ENCODE data around the gene SUMF2. TPM values are rescaled to one million over a fixed set of nuclear protein-coding genes. Genes with fewer than 3 reads are reported as not detected.

The SUMF2 gene
- total RNA-seq, 1 donor from 2014 or later = 87.8 TPM

- Histone ChIP-seq H2AFZ (ENCODE audit: low read depth, low read length) (no peak overlapping the region), H3K4me3 (ENCODE audit: insufficient read depth, low read depth, low read length) (no peak overlapping the region), H4K20me1 (ENCODE audit: insufficient read depth, low read length) (no peaks in the 10 kb centered on the region), H3K4me1 (ENCODE audit: insufficient read depth, low read length) (no peaks in the 10 kb centered on the region), H3K9me3 (ENCODE audit: insufficient read depth, low read depth, low read length) (no peaks in the 10 kb centered on the region), H3K36me3 (ENCODE audit: insufficient read depth, low read length) (peaks cover 2% of the 10 kb centered on the region), H3K27ac (ENCODE audit: low read depth, low read length) (no peak overlapping the region), H3K79me2 (ENCODE audit: insufficient read depth, low read length) (no peaks in the 10 kb centered on the region), H3K9ac (ENCODE audit: low read length) (no peak overlapping the region), H3K4me2 (ENCODE audit: low read length) (no peak overlapping the region), H3K27me3 (ENCODE audit: insufficient read depth, low read length) (no peaks in the 10 kb centered on the region)
- TF ChIP-seq CTCF (IDR thresholded peaks at IDR 0.05; ENCODE audit: insufficient read depth, low read depth, low read length) (no peak), EZH2 (IDR thresholded peaks at IDR 0.05; ENCODE audit: insufficient read depth, low read length) (no peak)
- Mint-ChIP-seq H3K27me3 (ENCODE audit: low read depth, unreplicated experiment) (no peaks in the 10 kb centered on the region), H3K4me1 (ENCODE audit: low read depth, unreplicated experiment) (peaks cover 2% of the 10 kb centered on the region), H3K36me3 (ENCODE audit: low read depth, unreplicated experiment) (peaks cover 18% of the 10 kb centered on the region), H3K9me3 (ENCODE audit: unreplicated experiment) (no peaks in the 10 kb centered on the region), H3K27ac (ENCODE audit: unreplicated experiment) (no peak overlapping the region), H3K4me3 (ENCODE audit: unreplicated experiment) (no peak overlapping the region)
- FAIRE-seq (no peak), DNase-seq (ENCODE audit: low read depth) (no peak)
Measured at GRCh38 chr7:56023500-56023899, 40.6 kb upstream of the SUMF2 start.

- Mint-ChIP-seq H3K36me3 (ENCODE audit: low read depth, unreplicated experiment) (peaks cover 14% of the 10 kb centered on the region), H3K27me3 (ENCODE audit: low read depth, unreplicated experiment) (no peaks in the 10 kb centered on the region), H3K4me1 (ENCODE audit: low read depth, unreplicated experiment) (peaks cover 9% of the 10 kb centered on the region), H3K4me3 (ENCODE audit: unreplicated experiment) (no peak overlapping the region), H3K9me3 (ENCODE audit: unreplicated experiment) (no peaks in the 10 kb centered on the region), H3K27ac (ENCODE audit: unreplicated experiment) (no peak overlapping the region)
- Histone ChIP-seq H3K27ac (ENCODE audit: low read depth, low read length) (no peak overlapping the region), H3K4me3 (ENCODE audit: insufficient read depth, low read depth, low read length) (no peak overlapping the region), H3K9me3 (ENCODE audit: insufficient read depth, low read depth, low read length) (no peaks in the 10 kb centered on the region), H3K4me1 (ENCODE audit: insufficient read depth, low read length) (peaks cover 5% of the 10 kb centered on the region), H3K36me3 (ENCODE audit: insufficient read depth, low read length) (no peaks in the 10 kb centered on the region), H4K20me1 (ENCODE audit: insufficient read depth, low read length) (no peaks in the 10 kb centered on the region), H3K79me2 (ENCODE audit: insufficient read depth, low read length) (no peaks in the 10 kb centered on the region), H3K9ac (ENCODE audit: low read length) (no peak overlapping the region), H2AFZ (ENCODE audit: low read depth, low read length) (no peak overlapping the region), H3K4me2 (ENCODE audit: low read length) (no peak overlapping the region), H3K27me3 (ENCODE audit: insufficient read depth, low read length) (no peaks in the 10 kb centered on the region)
- DNase-seq (ENCODE audit: low read depth) = no peak
- no peak for FAIRE-seq
- no peak for TF ChIP-seq CTCF (IDR thresholded peaks at IDR 0.05; ENCODE audit: insufficient read depth, low read depth, low read length)
- no peak for TF ChIP-seq EZH2 (IDR thresholded peaks at IDR 0.05; ENCODE audit: insufficient read depth, low read length)
Measured at GRCh38 chr7:56026538-56026937, 37.5 kb upstream of the SUMF2 start.

GRCh38 chr7:56028942-56029630 lies 35.0 kb upstream of the SUMF2 start:
- no peaks in the 10 kb centered on the region for H3K9me3 Mint-ChIP-seq (ENCODE audit: unreplicated experiment)

More at GRCh38 chr7:56028942-56029630, 35.0 kb upstream of the SUMF2 start:
- Histone ChIP-seq H3K36me3 (ENCODE audit: insufficient read depth, low read length) (no peaks in the 10 kb centered on the region), H3K27ac (ENCODE audit: low read depth, low read length) (no peak overlapping the region), H3K4me3 (ENCODE audit: insufficient read depth, low read depth, low read length) (no peak overlapping the region), H3K9ac (ENCODE audit: low read length) (peak overlapping the region; percentile 16), H2AFZ (ENCODE audit: low read depth, low read length) (no peak overlapping the region), H3K9me3 (ENCODE audit: insufficient read depth, low read depth, low read length) (no peaks in the 10 kb centered on the region), H3K79me2 (ENCODE audit: insufficient read depth, low read length) (peaks cover 4% of the 10 kb centered on the region), H3K27me3 (ENCODE audit: insufficient read depth, low read length) (no peaks in the 10 kb centered on the region), H4K20me1 (ENCODE audit: insufficient read depth, low read length) (no peaks in the 10 kb centered on the region), H3K4me1 (ENCODE audit: insufficient read depth, low read length) (peaks cover 5% of the 10 kb centered on the region), H3K4me2 (ENCODE audit: low read length) (no peak overlapping the region)
- peaks cover 16% of the 10 kb centered on the region for H3K4me1 Mint-ChIP-seq (ENCODE audit: low read depth, unreplicated experiment)
- no peak overlapping the region for H3K4me3 Mint-ChIP-seq (ENCODE audit: unreplicated experiment)
- DNase-seq (ENCODE audit: low read depth) (peak; percentile 68), FAIRE-seq (no peak)
- H3K27ac Mint-ChIP-seq (ENCODE audit: unreplicated experiment) = peak overlapping the region; percentile 55
- peaks cover 16% of the 10 kb centered on the region for H3K36me3 Mint-ChIP-seq (ENCODE audit: low read depth, unreplicated experiment)
- TF ChIP-seq EZH2 (IDR thresholded peaks at IDR 0.05; ENCODE audit: insufficient read depth, low read length) = no peak
- H3K27me3 Mint-ChIP-seq (ENCODE audit: low read depth, unreplicated experiment) = no peaks in the 10 kb centered on the region
